GM04504 (cell line): ENCODE results near the gene ING2.
"Not testable (repeated sequence)": the region's sequence is repeated elsewhere in the genome, so short reads cannot be mapped to it uniquely, and the experiment has no call there.

ENCODE experiments used
- DNase-seq: peaks from one replicate; pipeline ENCODE4 v3.0.0-alpha.2; 2012; ENCODE audit warnings: low read depth

ING2 gene

GRCh38 chr4:183548306-183548705 is 43.4 kb downstream of the ING2 start:
- no peak for DNase-seq

- DNase-seq: no peak
These were observed 45.7 kb downstream of the ING2 start for GRCh38 chr4:183550345-183551093.

GRCh38 chr4:183552274-183553146 is 47.7 kb downstream of the ING2 start:
- no peak for DNase-seq

- not testable (repeated sequence) for DNase-seq
These were observed 48.3 kb downstream of the ING2 start for GRCh38 chr4:183553147-183553478.

GRCh38 chr4:183553601-183554345 is 48.9 kb downstream of the ING2 start:
- no peak for DNase-seq

GRCh38 chr4:183554346-183554686 is 49.5 kb downstream of the ING2 start:
- DNase-seq: no peak

- no peak for DNase-seq
These were observed 50.2 kb downstream of the ING2 start for GRCh38 chr4:183554878-183555585.

GRCh38 chr4:183556947-183557346 is 52.1 kb downstream of the ING2 start:
- no peak for DNase-seq

- DNase-seq: no peak
These were observed 52.8 kb downstream of the ING2 start for GRCh38 chr4:183557611-183558010.

GRCh38 chr4:183558873-183559272 is 54.0 kb downstream of the ING2 start:
- no peak for DNase-seq

GRCh38 chr4:183561905-183562304 is 57.0 kb downstream of the ING2 start:
- no peak for DNase-seq
